KOPT-K1 (cell line): Measurements from ENCODE around the gene SH3BP4.

Experiments
- H3K27ac ChIP-seq: fragments of 200-600 bp; sonication (generic); 2 replicates; pipeline ENCODE4 v1.5.1; 2016; ENCODE audit warnings: antibody characterized with exemption, mild to moderate bottlenecking, low read depth, low read length; ENCODE audit not compliant: poor library complexity, severe bottlenecking
- H3K36me3 ChIP-seq: fragments of 200-600 bp; sonication (generic); 2 replicates; pipeline ENCODE4 v1.5.1; 2017; ENCODE audit warnings: antibody characterized with exemption, mild to moderate bottlenecking, low read length, moderate library complexity; ENCODE audit not compliant: insufficient read depth
- H3K9me3 ChIP-seq: fragments of 200-600 bp; sonication (generic); 2 replicates; pipeline ENCODE4 v1.5.1; 2017; ENCODE audit warnings: antibody characterized with exemption, low read length, mild to moderate bottlenecking; ENCODE audit not compliant: insufficient read depth, poor library complexity, severe bottlenecking

SH3BP4 gene

DNA sequence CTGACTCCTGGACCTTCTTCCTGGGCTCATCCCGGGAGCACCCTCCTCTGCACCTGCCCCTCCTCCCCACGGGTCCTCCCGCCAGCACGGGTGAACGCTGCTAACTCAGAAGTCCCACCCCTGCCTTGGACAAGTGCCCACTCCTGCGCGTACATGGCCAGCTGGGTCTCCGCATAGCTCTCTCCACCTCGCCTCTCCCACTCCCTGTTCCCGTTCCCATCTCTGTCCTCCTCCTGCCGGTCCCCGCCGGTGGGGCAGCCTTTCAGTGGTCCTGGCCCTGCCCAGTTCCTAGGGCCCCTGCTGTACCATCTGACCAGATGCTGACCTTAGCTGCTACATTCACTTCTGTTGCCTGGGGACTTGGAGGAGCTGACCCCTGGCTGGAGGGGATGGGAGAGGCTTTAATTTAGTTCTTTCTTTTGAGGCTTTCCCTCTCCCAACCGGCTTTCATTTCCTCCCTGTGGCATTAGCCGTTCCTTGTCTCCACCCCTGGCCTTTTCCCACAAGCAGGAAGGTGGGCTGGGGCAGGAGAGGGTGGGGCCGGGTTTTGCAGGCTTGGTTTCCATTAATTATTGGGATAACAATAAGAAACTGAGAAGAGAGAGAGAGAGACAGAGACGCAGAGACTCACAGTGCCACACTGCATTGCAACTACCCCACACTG is 136.1 kb downstream of the SH3BP4 start:
- no peaks in the 10 kb centered on the region for H3K36me3 ChIP-seq

DNA sequence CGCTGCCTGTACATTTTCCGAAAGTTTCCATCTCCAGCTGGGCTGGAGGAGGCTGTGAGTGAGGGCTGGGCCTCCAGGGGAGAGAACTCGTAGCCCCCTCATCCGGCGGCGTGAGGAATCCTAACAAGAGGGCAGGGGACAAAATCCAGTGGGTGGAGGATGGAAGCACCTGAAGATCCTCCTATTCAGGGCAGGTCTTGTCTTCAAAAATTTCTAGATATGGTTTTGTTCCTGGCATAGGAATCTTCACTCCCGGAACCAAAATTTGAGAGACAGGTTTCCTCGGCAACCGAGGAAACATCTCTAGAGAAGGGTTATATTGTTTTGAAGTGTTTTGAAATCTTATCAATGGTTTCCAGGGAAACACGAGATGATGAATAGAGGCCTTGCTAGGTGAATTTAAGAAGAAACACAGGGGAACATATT is 136.7 kb downstream of the SH3BP4 start:
- no peaks in the 10 kb centered on the region for H3K9me3 ChIP-seq
- no peaks in the 10 kb centered on the region for H3K36me3 ChIP-seq
- H3K27ac ChIP-seq = no peak overlapping the region

More for the DNA sequence above, 136.1 kb downstream of the SH3BP4 start:
- no peaks in the 10 kb centered on the region for H3K9me3 ChIP-seq
- no peak overlapping the region for H3K27ac ChIP-seq

- Histone ChIP-seq H3K9me3 (no peaks in the 10 kb centered on the region), H3K36me3 (no peaks in the 10 kb centered on the region), H3K27ac (no peak overlapping the region)
Observed at GRCh38 chr2:235091421-235091820, 139.6 kb downstream of the SH3BP4 start.

- no peaks in the 10 kb centered on the region for H3K9me3 ChIP-seq
- no peak overlapping the region for H3K27ac ChIP-seq
- no peaks in the 10 kb centered on the region for H3K36me3 ChIP-seq
Observed at GRCh38 chr2:235091983-235092382, 140.2 kb downstream of the SH3BP4 start.

- Histone ChIP-seq H3K36me3 (no peaks in the 10 kb centered on the region), H3K9me3 (no peaks in the 10 kb centered on the region), H3K27ac (no peak overlapping the region)
Observed at GRCh38 chr2:235092433-235093223, 140.8 kb downstream of the SH3BP4 start.

DNA sequence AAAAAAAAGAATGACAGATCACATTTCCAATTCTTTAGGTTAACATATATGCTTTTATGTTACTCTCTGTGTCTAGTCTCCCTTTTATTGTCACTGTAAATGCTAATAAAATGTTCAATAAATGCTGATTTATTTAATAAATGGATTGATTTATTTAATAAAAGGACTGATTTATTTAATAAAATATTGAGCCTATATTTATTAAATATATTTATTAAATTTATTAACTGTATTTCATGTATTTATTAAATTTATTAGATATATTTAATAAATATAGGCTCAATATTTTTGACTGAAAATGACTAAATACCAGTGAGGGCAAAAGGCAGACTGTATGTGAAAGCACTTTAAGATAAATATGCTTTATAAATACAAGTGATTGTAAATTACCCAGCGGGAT is 142.6 kb downstream of the SH3BP4 start:
- Histone ChIP-seq H3K27ac (no peak overlapping the region), H3K9me3 (no peaks in the 10 kb centered on the region), H3K36me3 (no peaks in the 10 kb centered on the region)

DNA sequence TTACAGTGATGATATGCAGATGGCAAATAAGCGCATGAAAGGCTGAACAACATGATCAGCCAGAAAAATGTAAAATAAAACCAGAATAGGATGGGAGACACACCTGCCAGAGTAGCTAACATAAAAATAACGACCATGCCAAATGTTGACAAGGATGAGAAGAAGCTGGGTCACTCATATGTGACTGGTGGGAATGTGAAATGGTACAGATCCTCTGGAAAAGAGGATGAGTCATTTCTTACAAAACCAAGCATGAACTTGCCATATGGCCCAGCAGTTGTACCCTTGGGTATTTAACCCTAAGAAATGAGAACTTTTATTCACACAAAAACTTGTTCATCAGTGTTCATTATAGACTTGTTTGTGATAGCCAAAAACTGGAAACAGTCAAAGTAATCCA is 143.8 kb downstream of the SH3BP4 start:
- Histone ChIP-seq H3K9me3 (no peaks in the 10 kb centered on the region), H3K27ac (no peak overlapping the region), H3K36me3 (no peaks in the 10 kb centered on the region)

GRCh38 chr2:235096447-235096846 is 144.6 kb downstream of the SH3BP4 start:
- no peaks in the 10 kb centered on the region for H3K9me3 ChIP-seq
- H3K27ac ChIP-seq = no peak overlapping the region
- no peaks in the 10 kb centered on the region for H3K36me3 ChIP-seq

DNA sequence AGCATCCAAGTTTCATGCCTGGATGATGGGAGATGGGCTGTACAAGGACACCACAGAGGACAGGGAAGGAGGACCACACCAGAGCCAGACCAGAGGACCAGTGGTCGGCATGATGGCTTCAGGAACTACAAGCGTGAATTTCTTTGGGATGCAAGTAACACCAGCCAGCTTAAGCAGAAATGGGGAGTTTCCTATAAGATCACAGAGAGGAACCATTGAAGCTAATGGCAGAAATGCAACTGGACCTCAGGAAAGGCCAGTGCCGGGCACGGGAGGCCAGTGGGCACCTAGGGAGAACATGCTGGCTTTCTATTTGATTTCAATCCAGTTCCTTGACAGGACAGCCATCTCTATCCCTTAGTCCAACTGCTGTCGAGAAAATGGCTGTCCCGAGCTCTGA is 145.4 kb downstream of the SH3BP4 start:
- no peaks in the 10 kb centered on the region for H3K9me3 ChIP-seq
- H3K36me3 ChIP-seq = no peaks in the 10 kb centered on the region
- H3K27ac ChIP-seq = no peak overlapping the region

GRCh38 chr2:235098269-235098668 is 146.5 kb downstream of the SH3BP4 start:
- no peak overlapping the region for H3K27ac ChIP-seq

GRCh38 chr2:235098736-235099494 is 147.1 kb downstream of the SH3BP4 start:
- no peak overlapping the region for H3K27ac ChIP-seq
- no peaks in the 10 kb centered on the region for H3K9me3 ChIP-seq
- no peaks in the 10 kb centered on the region for H3K36me3 ChIP-seq

More at GRCh38 chr2:235098269-235098668, 146.5 kb downstream of the SH3BP4 start:
- Histone ChIP-seq H3K36me3 (no peaks in the 10 kb centered on the region), H3K9me3 (no peaks in the 10 kb centered on the region)

DNA sequence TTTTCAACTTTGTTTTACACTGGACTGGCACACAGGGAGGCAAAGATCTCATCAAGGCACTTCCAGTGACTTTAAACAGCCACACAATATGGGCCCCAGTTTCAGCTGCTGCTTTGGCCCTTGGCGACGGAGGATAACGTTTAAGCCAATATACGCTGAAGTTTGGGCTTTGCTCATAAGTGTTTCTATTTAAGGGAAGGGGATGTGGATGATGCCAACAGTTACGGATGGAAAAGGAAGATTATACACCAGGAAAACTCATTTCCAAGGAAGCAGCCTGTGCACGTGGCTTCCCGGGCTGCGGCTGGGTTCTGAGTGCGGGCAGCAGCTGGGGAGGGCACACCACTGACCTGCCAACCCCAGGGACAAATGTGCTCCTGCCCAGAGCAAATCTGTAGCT is 151.1 kb downstream of the SH3BP4 start:
- H3K36me3 ChIP-seq = no peaks in the 10 kb centered on the region
- no peak overlapping the region for H3K27ac ChIP-seq
- H3K9me3 ChIP-seq = no peaks in the 10 kb centered on the region
